HepG2 (cell line): Measurements from ENCODE around the gene VDR. TPM values are rescaled to one million over a fixed set of nuclear protein-coding genes. Genes with fewer than 3 reads are reported as not detected.

Experiments used
- ATAC-seq: fragments of 200-7000 bp; cut with Tn5 transposase; 3 replicates; pipeline ENCODE4 v1.9.1; 2020; ENCODE audit warnings: mild to moderate bottlenecking, moderate library complexity
- BruUV-seq: library from RNA; stranded (reverse); fragments of 400-500 nt; replicated peaks from 2 replicates; lab custom pipeline; 2021; lab: Mats Ljungman, UMichigan
- CTCF ChIA-PET: fragments of 300-600 bp; formaldehyde crosslinking; extraction: SDS; loops from one replicate; lab custom pipeline; 2021; ENCODE audit warnings: low total read pairs, inconsistent platforms, low intra/inter-chr PET ratio; lab: Yijun Ruan, JAX
- POLR2A ChIA-PET: fragments of 350-600 bp; sonication (Branson Sonifier 250); formaldehyde crosslinking; loops from one replicate; lab custom pipeline; 2020; ENCODE audit warnings: antibody characterized with exemption, inconsistent platforms; lab: Yijun Ruan, JAX
- DNase-seq: peaks from one replicate; pipeline ENCODE4 v3.0.0-alpha.2; 2015; ENCODE audit warnings: low spot score
- FAIRE-seq: peaks from 3 replicates; lab custom pipeline; 2011; peaks lifted over from hg19 to GRCh38; lab: Jason Lieb, UNC
- H2AFZ ChIP-seq: one replicate; pipeline ENCODE4 v1.6.1; 2011; ENCODE audit warnings: low read length, inconsistent platforms
- H3K27ac ChIP-seq: fragments of 300-600 bp; 3 replicates; pipeline ENCODE4 v1.8.0; 2011; ENCODE audit warnings: mixed run types, mild to moderate bottlenecking, mixed read lengths, low read length, inconsistent platforms; ENCODE audit not compliant: insufficient read depth; ENCODE audit errors: extremely low read length
- H3K27me3 ChIP-seq, 2 experiments: fragments of 200-600 bp in 1 of 2; 2 replicates in 1 of 2; 3 replicates in 1 of 2; pipeline versions ENCODE4 v1.6.0 to v1.8.0; 2011; ENCODE audit warnings: low read length in 2 of 2, mild to moderate bottlenecking in 2 of 2, moderate library complexity in 2 of 2, inconsistent platforms in 1 of 2; ENCODE audit not compliant: insufficient read depth in 2 of 2, control insufficient read depth in 1 of 2
- H3K36me3 ChIP-seq, 2 experiments: fragments of 200-600 bp in 1 of 2; replicated peaks in 1 of 2; 2 replicates in 1 of 2; 3 replicates in 1 of 2; pipeline versions ENCODE4 v1.5.1 to v1.8.0; 2011; ENCODE audit warnings: low read length in 2 of 2, inconsistent platforms in 1 of 2; ENCODE audit not compliant: insufficient read depth in 2 of 2, control insufficient read depth in 1 of 2
- H3K4me1 ChIP-seq: 2 replicates; pipeline ENCODE4 v1.5.1; 2012; ENCODE audit warnings: low read length, inconsistent platforms; ENCODE audit not compliant: insufficient read depth
- H3K4me2 ChIP-seq: 2 replicates; pipeline ENCODE4 v1.6.0; 2011; ENCODE audit warnings: low read depth, low read length, inconsistent platforms
- H3K4me3 ChIP-seq, 3 experiments: fragments of 200-600 bp in 1 of 3; sonication (generic), shearing (Covaris generic) in 1 of 3; replicated peaks in 1 of 3; 2 replicates each; pipeline ENCODE4 v1.5.1; 2011 to 2016; ENCODE audit warnings: low read length in 3 of 3, inconsistent platforms in 2 of 3, low read depth in 2 of 3, mild to moderate bottlenecking in 2 of 3, control low read depth in 1 of 3, mixed read lengths in 1 of 3; ENCODE audit not compliant: insufficient read depth in 1 of 3
- H3K79me2 ChIP-seq: one replicate; pipeline ENCODE4 v1.6.1; 2011; ENCODE audit warnings: low read length, inconsistent platforms; ENCODE audit not compliant: insufficient read depth
- H3K9ac ChIP-seq: 2 replicates; pipeline ENCODE4 v1.6.0; 2011; ENCODE audit warnings: mild to moderate bottlenecking, low read depth, low read length, inconsistent platforms; ENCODE audit not compliant: insufficient read depth
- H3K9me3 ChIP-seq: 2 replicates; pipeline ENCODE4 v1.5.1; 2012; ENCODE audit warnings: mild to moderate bottlenecking, low read length
- H4K20me1 ChIP-seq: 2 replicates; pipeline ENCODE4 v1.6.0; 2011; ENCODE audit warnings: inconsistent platforms, mild to moderate bottlenecking, low read length, moderate library complexity; ENCODE audit not compliant: insufficient read depth
- AGO1 ChIP-seq: fragments of 200-400 bp; formaldehyde crosslinking; IDR thresholded peaks from 2 replicates; pipeline ENCODE4 v1.6.1; 2017; ENCODE audit warnings: mild to moderate bottlenecking, low read depth, low read length, moderate library complexity; ENCODE audit not compliant: poor library complexity, severe bottlenecking
- ESRRA ChIP-seq: sonication (generic); formaldehyde crosslinking; IDR thresholded peaks from 2 replicates; pipeline ENCODE4 v1.5.1; 2020; ENCODE audit warnings: mild to moderate bottlenecking, low read depth, missing genetic modification reagents
- KAT7 ChIP-seq: IDR thresholded peaks from 2 replicates; pipeline ENCODE4 v1.6.1; 2018; ENCODE audit warnings: borderline replicate concordance, missing compliant biosample characterization
- NFKB2 ChIP-seq: sonication (generic); formaldehyde crosslinking; IDR thresholded peaks from 2 replicates; pipeline ENCODE4 v1.4.0; 2020; ENCODE audit warnings: missing genetic modification reagents, borderline replicate concordance
- POLR2G ChIP-seq: fragments of 200-400 bp; formaldehyde crosslinking; IDR thresholded peaks from 2 replicates; pipeline ENCODE4 v1.6.1; 2018; ENCODE audit warnings: mild to moderate bottlenecking, low read depth, low read length, moderate library complexity
- RAD21 ChIP-seq: fragments of 450-650 bp; formaldehyde crosslinking; IDR thresholded peaks from 2 replicates; pipeline ENCODE4 v1.5.0; 2020; ENCODE audit warnings: mild to moderate bottlenecking
- SALL2 ChIP-seq: sonication (generic); formaldehyde crosslinking; IDR thresholded peaks from 2 replicates; pipeline ENCODE4 v1.8.1; 2023; ENCODE audit warnings: mild to moderate bottlenecking, missing genetic modification reagents, inconsistent platforms
- TP53 ChIP-seq: sonication (generic); formaldehyde crosslinking; conservative IDR thresholded peaks from 2 replicates; pipeline ENCODE4 v1.4.0; 2020; ENCODE audit warnings: missing genetic modification reagents
- ZBED4 ChIP-seq: sonication (generic); formaldehyde crosslinking; IDR thresholded peaks from 2 replicates; pipeline ENCODE4 v1.4.0; 2020; ENCODE audit warnings: missing genetic modification reagents, borderline replicate concordance
- ZXDC ChIP-seq: sonication (generic); formaldehyde crosslinking; IDR thresholded peaks from 2 replicates; pipeline ENCODE4 v1.5.0; 2020; ENCODE audit warnings: mild to moderate bottlenecking, missing genetic modification reagents
- WGBS: methylation state at CpG from one replicate; pipeline ENCODE4 v1.1.6; 2017; ENCODE audit warnings: low lambda C conversion rate; 5-methylcytosine and 5-hydroxymethylcytosine counted together
- in situ Hi-C: cut with HindIII; loops from 2 replicates; pipeline ENCODE4 v1.10.0; 2017; ENCODE audit warnings: low pct_unique_long_range_greater_than_20kb; ENCODE audit not compliant: extremely low pct_ligation_motif_present
- intact Hi-C: fragments of 100-400 bp; cut with micrococcal nuclease; formaldehyde crosslinking; loops from one replicate; pipeline ENCODE4 v1.10.0; 2022; ENCODE audit not compliant: unreplicated experiment
- polyA plus RNA-seq, 8 experiments: library from polyadenylated mRNA; depleted of rRNA in 3 of 8; stranded (reverse) in 7 of 8; unstranded in 1 of 8; fragments of >200 nt; fragmentation: Illumina TruSeq in 4 of 8; extraction: Trizol in 4 of 8; gene quantifications; 2 replicates each; pipeline versions ENCODE4 v1.2.1 to v1.2.3, GENCODE V29; 2011 to 2016; ENCODE audit warnings: low read depth in 4 of 8, missing spikeins in 1 of 8, mixed read lengths in 1 of 8; ENCODE audit not compliant: insufficient read depth in 1 of 8
- total RNA-seq, 5 experiments: library from RNA; depleted of rRNA; stranded (reverse); fragments of >200 nt; fragmentation: Illumina TruSeq; extraction: Trizol; gene quantifications; 2 replicates each; pipeline ENCODE4 v1.2.3, GENCODE V29; 2016; ENCODE audit warnings: low read depth in 1 of 5

VDR gene
- total and polyA plus RNA-seq, 2 of the 13 experiments (the other 11 are each of a cell fraction or from before 2014, with no cell fraction given), result 0.08 to 0.33 TPM

GRCh38 chr12:47828008-47828975, 76.5 kb downstream of the VDR start (continued):
- TF ChIP-seq ZXDC (CRISPR knock-in tag), result no peak

- ATAC-seq, result no peak
- H3K27me3 ChIP-seq, result peaks cover 0 to 50% of the 10 kb centered on the region in 2 experiments; a peak in 3 of 5 replicates
- TF ChIP-seq POLR2G, result no peak
- no peak for TF ChIP-seq TP53 (CRISPR knock-in tag)
- no peak for TF ChIP-seq SALL2
- TF ChIP-seq ESRRA (CRISPR knock-in tag), result no peak
- no peak for TF ChIP-seq NFKB2 (CRISPR knock-in tag)
- no peak for TF ChIP-seq KAT7 (CRISPR knock-in tag)
- no peak for TF ChIP-seq AGO1
- no peak for TF ChIP-seq ZBED4
- no peak for TF ChIP-seq RAD21 (CRISPR knock-in tag)
Measured at GRCh38 chr12:47825173-47825639, 79.6 kb downstream of the VDR start.

More at GRCh38 chr12:47825173-47825639, 79.6 kb downstream of the VDR start:
- Histone ChIP-seq H4K20me1 (no peaks in the 10 kb centered on the region), H3K9me3 (no peaks in the 10 kb centered on the region), H3K9ac (no peak overlapping the region), H2AFZ (no peak overlapping the region), H3K79me2 (no peaks in the 10 kb centered on the region), H3K4me1 (peaks cover 45% of the 10 kb centered on the region), H3K4me3 (no peak overlapping the region), H3K27ac (no peak overlapping the region), H3K4me2 (no peak overlapping the region), H3K36me3 (no peaks in the 10 kb centered on the region)
- in situ Hi-C loops, result no loop called here
- DNase-seq (no peak), FAIRE-seq (no peak)
- ChIA-PET CTCF (no interaction called here), POLR2A (no interaction called here)
- intact Hi-C loops, result no loop called here
- 47% methylated on average over 6 of the region's 6 CpGs for WGBS
- BruUV-seq, result no TSS peak
